ENCODE measurements around the gene CD1B. TPM values are rescaled to one million over a fixed set of nuclear protein-coding genes. Genes with fewer than 3 reads are reported as not detected.
"Not testable (repeated sequence)": the region's sequence is repeated elsewhere in the genome, so short reads cannot be mapped to it uniquely, and the experiment has no call there.

Gene CD1B
- not detected for polyA plus RNA-seq (2013, experiment 1 of 2; ENCODE audit: insufficient read length)
- not detected for polyA plus RNA-seq (2013, experiment 2 of 2; ENCODE audit: insufficient read length)

GRCh38 chr1:158331481-158332150 is at the start of gene CD1B:
TSS of gene CD1B (minus strand) at chr1:158331531. CDS start at chr1:158331423, 108 bp downstream.
- no peak for DNase-seq

- no peak for DNase-seq
Measured at GRCh38 chr1:158374860-158375259, 43.5 kb upstream of the CD1B start.

- not testable (repeated sequence) for DNase-seq
Measured at GRCh38 chr1:158374101-158374500, 42.8 kb upstream of the CD1B start.

- DNase-seq: no peak
Measured at GRCh38 chr1:158371188-158371953, 40.0 kb upstream of the CD1B start.

GRCh38 chr1:158366783-158367182 is 35.5 kb upstream of the CD1B start:
- no peak for DNase-seq

GRCh38 chr1:158362941-158363340 is 31.6 kb upstream of the CD1B start:
- DNase-seq: no peak

GRCh38 chr1:158362482-158362881 is 31.2 kb upstream of the CD1B start:
- DNase-seq: no peak

- DNase-seq: no peak
Measured at GRCh38 chr1:158357441-158357840, 26.1 kb upstream of the CD1B start.

- DNase-seq: no peak
Measured at GRCh38 chr1:158356616-158357015, 25.3 kb upstream of the CD1B start.

- no peak for DNase-seq
Measured at GRCh38 chr1:158355773-158356285, 24.5 kb upstream of the CD1B start.

- no peak for DNase-seq
Measured at GRCh38 chr1:158354255-158354654, 22.9 kb upstream of the CD1B start.

- no peak for DNase-seq
Measured at GRCh38 chr1:158353303-158354075, 22.2 kb upstream of the CD1B start, which contains the start of gene CD1E. TSS of gene CD1E (plus strand) at chr1:158353894. CDS start at chr1:158353989, 95 bp downstream.

GRCh38 chr1:158348946-158349345 is 17.6 kb upstream of the CD1B start:
- not testable (repeated sequence) for DNase-seq

GRCh38 chr1:158336413-158336812 is 5.1 kb upstream of the CD1B start:
- DNase-seq: not testable (repeated sequence)

GRCh38 chr1:158335213-158335532 is 3.8 kb upstream of the CD1B start:
- DNase-seq: no peak

- no peak for DNase-seq
Measured at GRCh38 chr1:158334526-158335212, 3.3 kb upstream of the CD1B start.

- DNase-seq: no peak
Measured at GRCh38 chr1:158333405-158334155, 2.2 kb upstream of the CD1B start.

- no peak for DNase-seq
Measured at GRCh38 chr1:158331106-158331425, 265 bp downstream of the CD1B start.

- no peak for DNase-seq
Measured at GRCh38 chr1:158330391-158331105, 783 bp downstream of the CD1B start.

- no peak for DNase-seq
Measured at GRCh38 chr1:158329733-158330132, 1.6 kb downstream of the CD1B start.

GRCh38 chr1:158329300-158329699 is 2.0 kb downstream of the CD1B start:
- DNase-seq: no peak
